ENCODE results near the gene MAP3K2. TPM values are rescaled to one million over a fixed set of nuclear protein-coding genes. Genes with fewer than 3 reads are reported as not detected.
A peak's percentile ranks its signal among the peaks of the same experiment; 100 is the strongest.

Gene MAP3K2
- polyA plus RNA-seq, 3 donors = 16.0 to 86.4 (median 66.3) TPM

GRCh38 chr2:127275789-127276188 lies 112.0 kb downstream of the MAP3K2 start:
- no peaks in the 10 kb centered on the region for H4K20me1 ChIP-seq (ENCODE audit: insufficient read depth, low read length)
- 95% methylated on average over 8 of the region's 9 CpGs for WGBS (ENCODE audit: insufficient coverage)
- peaks cover 12 to 13% of the 10 kb centered on the region in 2 donors for H3K4me1 ChIP-seq (ENCODE audit: control insufficient read depth in 1 of 2, insufficient read depth in 2 of 2, low read length in 2 of 2)
- H3K4me3 Mint-ChIP-seq = no peak overlapping the region
- no peaks in the 10 kb centered on the region for H3K9me3 Mint-ChIP-seq
- no peak for TF ChIP-seq CTCF (IDR thresholded peaks at IDR 0.05)
- H3K36me3 ChIP-seq (replicated peaks in 1 of 2; ENCODE audit: control insufficient read depth in 1 of 2, insufficient read depth in 2 of 2, low read length in 2 of 2) = peaks cover 76 to 94% of the 10 kb centered on the region in 2 donors
- no peaks in the 10 kb centered on the region for H3K9me3 ChIP-seq (replicated peaks in 1 of 2; ENCODE audit: control insufficient read depth in 1 of 2, insufficient read depth in 1 of 2, low read length in 2 of 2)
- H3K4me3 ChIP-seq (replicated peaks in 1 of 3; ENCODE audit: low read depth in 2 of 3, low read length in 3 of 3) = no peak overlapping the region
- H3K4me1 Mint-ChIP-seq = peaks cover 11% of the 10 kb centered on the region
- H3K9ac ChIP-seq (ENCODE audit: insufficient read depth, low read length, poor library complexity, severe bottlenecking) = no peak overlapping the region
- H3K4me2 ChIP-seq (replicated peaks; ENCODE audit: extremely low read depth, low read length, poor library complexity, severe bottlenecking) = no peak overlapping the region
- no peak for DNase-seq
- H3K79me2 ChIP-seq (ENCODE audit: insufficient read depth, low read length) = peaks cover 3% of the 10 kb centered on the region
- no peak overlapping the region for H3K27ac ChIP-seq (ENCODE audit: low read depth in 1 of 2, low read length in 2 of 2)
- H3K27me3 Mint-ChIP-seq (ENCODE audit: low read depth in 3 of 3) = peaks cover 0 to 2% (median 0%) of the 10 kb centered on the region in 3 donors
- no peaks in the 10 kb centered on the region for H3K27me3 ChIP-seq (ENCODE audit: control insufficient read depth in 2 of 2, insufficient read depth in 2 of 2, low read length in 2 of 2)
- peak overlapping the region in 2 of 7 donors; percentile 43 to 44 for H3K27ac Mint-ChIP-seq
- intact Hi-C loops (cut with micrococcal nuclease) = no loop called here
- H2AFZ ChIP-seq (ENCODE audit: insufficient read depth, low read depth, low read length, poor library complexity, severe bottlenecking) = no peak overlapping the region
- H3K36me3 Mint-ChIP-seq = peaks cover 82 to 99% of the 10 kb centered on the region in 2 donors

GRCh38 chr2:127275356-127275755 lies 112.4 kb downstream of the MAP3K2 start:
- 100% methylated on average over 3 of the region's 3 CpGs for WGBS (ENCODE audit: insufficient coverage)
- Histone ChIP-seq H3K36me3 (replicated peaks in 1 of 2; ENCODE audit: control insufficient read depth in 1 of 2, insufficient read depth in 2 of 2, low read length in 2 of 2) (peaks cover 76 to 94% of the 10 kb centered on the region in 2 donors), H3K9me3 (replicated peaks in 1 of 2; ENCODE audit: control insufficient read depth in 1 of 2, insufficient read depth in 1 of 2, low read length in 2 of 2) (no peaks in the 10 kb centered on the region), H3K4me2 (replicated peaks; ENCODE audit: extremely low read depth, low read length, poor library complexity, severe bottlenecking) (no peak overlapping the region), H3K27me3 (ENCODE audit: control insufficient read depth in 2 of 2, insufficient read depth in 2 of 2, low read length in 2 of 2) (no peaks in the 10 kb centered on the region), H4K20me1 (ENCODE audit: insufficient read depth, low read length) (no peaks in the 10 kb centered on the region), H3K4me3 (replicated peaks in 1 of 3; ENCODE audit: low read depth in 2 of 3, low read length in 3 of 3) (no peak overlapping the region), H3K4me1 (ENCODE audit: control insufficient read depth in 1 of 2, insufficient read depth in 2 of 2, low read length in 2 of 2) (peaks cover 12 to 13% of the 10 kb centered on the region in 2 donors), H3K79me2 (ENCODE audit: insufficient read depth, low read length) (peaks cover 3% of the 10 kb centered on the region), H3K27ac (ENCODE audit: low read depth in 1 of 2, low read length in 2 of 2) (no peak overlapping the region), H2AFZ (ENCODE audit: insufficient read depth, low read depth, low read length, poor library complexity, severe bottlenecking) (no peak overlapping the region), H3K9ac (ENCODE audit: insufficient read depth, low read length, poor library complexity, severe bottlenecking) (no peak overlapping the region)
- TF ChIP-seq CTCF (IDR thresholded peaks at IDR 0.05) = no peak
- Mint-ChIP-seq H3K27me3 (ENCODE audit: low read depth in 3 of 3) (peaks cover 0 to 2% (median 0%) of the 10 kb centered on the region in 3 donors), H3K27ac (peak overlapping the region in 1 of 7 donors; percentile 43), H3K9me3 (no peaks in the 10 kb centered on the region), H3K36me3 (peaks cover 83 to 99% of the 10 kb centered on the region in 2 donors), H3K4me1 (peaks cover 11% of the 10 kb centered on the region), H3K4me3 (no peak overlapping the region)
- intact Hi-C loops (cut with micrococcal nuclease) = no loop called here
- DNase-seq = no peak

Data from CD14-positive monocyte (primary cell).